Metanephros (tissue), 1 donor: ENCODE data around the gene NKX6-2. TPM values are rescaled to one million over a fixed set of nuclear protein-coding genes. Genes with fewer than 3 reads are reported as not detected.

Source experiments
- total RNA-seq: library from RNA; depleted of rRNA; stranded (reverse); fragments of >200 nt; gene quantifications from one replicate; pipeline ENCODE4 v1.2.3, GENCODE V29; 2014

Gene NKX6-2
- 0.06 TPM for total RNA-seq

GRCh38 chr10:132785723-132786475, at the start of gene NKX6-2:
NKX6-2 (minus strand) TSS chr10:132786147; CDS start chr10:132785948, 199 bp downstream.

Other genes with a start within 250 kb of the NKX6-2 start
- 38.6 TPM for gene INPP5A, start 248.4 kb downstream of the NKX6-2 start, total RNA-seq
- gene CFAP46, start 156.4 kb upstream of the NKX6-2 start, total RNA-seq, result 4.6 TPM